Brain microvascular endothelial cell (primary cell): ENCODE measurements around the gene DOCK1.

Experiments used
- DNase-seq: peaks from one replicate; pipeline ENCODE4 v3.0.0-alpha.2; 2020
- H3K27ac ChIP-seq: fragments of 250-450 bp; sonication (Bioruptor Pico); 2 replicates; pipeline ENCODE4 v1.5.1; 2020; ENCODE audit warnings: mild to moderate bottlenecking, moderate library complexity
- H3K27me3 ChIP-seq: fragments of 250-450 bp; sonication (Bioruptor Pico); replicated peaks from 2 replicates; pipeline ENCODE4 v1.5.1; 2020; ENCODE audit warnings: mild to moderate bottlenecking
- H3K36me3 ChIP-seq: fragments of 250-450 bp; sonication (Bioruptor Pico); replicated peaks from 2 replicates; pipeline ENCODE4 v1.5.1; 2020; ENCODE audit warnings: mild to moderate bottlenecking
- H3K4me3 ChIP-seq: 2 replicates; pipeline ENCODE4 v1.5.1; 2011; ENCODE audit warnings: low read depth, mild to moderate bottlenecking, control low read depth, low read length, moderate library complexity
- in situ Hi-C: cut with HindIII; loops from 2 replicates; pipeline ENCODE4 v1.10.0; 2017; ENCODE audit warnings: low sequenced_read_pairs, low pct_ligation_motif_present
- TF ChIP-seq, protein P1 (sequence below): IDR thresholded peaks from 2 replicates; pipeline ENCODE4 v1.5.1; 2011; ENCODE audit warnings: low read depth, mild to moderate bottlenecking, moderate library complexity, low read length, control low read depth, inconsistent platforms; ENCODE audit errors: missing control alignments

The DOCK1 gene

DNA sequence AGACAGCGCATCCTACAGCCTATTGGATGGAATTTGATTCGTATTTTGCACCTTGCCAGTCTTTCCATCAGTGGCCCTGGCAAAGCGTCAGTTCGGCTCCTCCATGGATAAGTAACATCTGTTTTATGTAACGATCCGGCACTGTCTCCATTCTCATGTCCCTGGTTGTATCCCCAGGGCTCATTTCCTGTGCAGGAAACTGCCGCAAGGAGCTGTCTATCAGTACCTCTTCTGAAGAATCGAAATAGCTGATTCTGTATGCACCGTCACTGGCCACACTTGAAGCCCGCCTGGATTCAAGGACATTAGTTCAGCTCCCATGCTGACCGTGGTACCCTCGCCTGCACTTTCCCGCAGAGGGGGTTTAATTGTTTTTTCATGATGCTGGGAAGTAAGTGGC is 590.8 kb downstream of the DOCK1 start:
- Histone ChIP-seq H3K27me3 (no peaks in the 10 kb centered on the region), H3K4me3 (no peak overlapping the region), H3K36me3 (no peaks in the 10 kb centered on the region), H3K27ac (no peak overlapping the region)
- peak; percentile 1 for DNase-seq
- in situ Hi-C loops: no loop called here
- TF ChIP-seq, protein P1, sequence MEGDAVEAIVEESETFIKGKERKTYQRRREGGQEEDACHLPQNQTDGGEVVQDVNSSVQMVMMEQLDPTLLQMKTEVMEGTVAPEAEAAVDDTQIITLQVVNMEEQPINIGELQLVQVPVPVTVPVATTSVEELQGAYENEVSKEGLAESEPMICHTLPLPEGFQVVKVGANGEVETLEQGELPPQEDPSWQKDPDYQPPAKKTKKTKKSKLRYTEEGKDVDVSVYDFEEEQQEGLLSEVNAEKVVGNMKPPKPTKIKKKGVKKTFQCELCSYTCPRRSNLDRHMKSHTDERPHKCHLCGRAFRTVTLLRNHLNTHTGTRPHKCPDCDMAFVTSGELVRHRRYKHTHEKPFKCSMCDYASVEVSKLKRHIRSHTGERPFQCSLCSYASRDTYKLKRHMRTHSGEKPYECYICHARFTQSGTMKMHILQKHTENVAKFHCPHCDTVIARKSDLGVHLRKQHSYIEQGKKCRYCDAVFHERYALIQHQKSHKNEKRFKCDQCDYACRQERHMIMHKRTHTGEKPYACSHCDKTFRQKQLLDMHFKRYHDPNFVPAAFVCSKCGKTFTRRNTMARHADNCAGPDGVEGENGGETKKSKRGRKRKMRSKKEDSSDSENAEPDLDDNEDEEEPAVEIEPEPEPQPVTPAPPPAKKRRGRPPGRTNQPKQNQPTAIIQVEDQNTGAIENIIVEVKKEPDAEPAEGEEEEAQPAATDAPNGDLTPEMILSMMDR: no peak

DNA sequence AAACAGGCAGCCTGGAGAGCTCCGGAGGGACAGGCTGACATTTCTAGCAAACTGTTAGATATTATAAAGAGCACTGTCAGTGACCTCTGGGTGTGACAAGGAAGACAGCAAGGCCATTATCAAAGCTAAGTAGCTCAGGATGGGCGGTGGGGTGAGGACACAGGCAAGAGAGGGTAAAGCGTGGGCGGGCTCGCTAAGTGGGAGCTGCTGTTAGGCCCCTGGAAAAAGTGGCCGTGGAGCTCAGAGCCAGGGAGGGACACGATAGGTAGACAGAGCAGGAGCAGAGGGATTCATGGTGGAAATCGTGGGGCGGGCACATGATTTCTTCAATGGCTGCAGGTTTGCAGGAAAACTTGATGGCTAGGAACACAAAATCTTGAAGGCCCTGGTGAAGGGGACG is 592.5 kb downstream of the DOCK1 start:
- no peaks in the 10 kb centered on the region for H3K36me3 ChIP-seq
- in situ Hi-C loops: no loop called here

DNA sequence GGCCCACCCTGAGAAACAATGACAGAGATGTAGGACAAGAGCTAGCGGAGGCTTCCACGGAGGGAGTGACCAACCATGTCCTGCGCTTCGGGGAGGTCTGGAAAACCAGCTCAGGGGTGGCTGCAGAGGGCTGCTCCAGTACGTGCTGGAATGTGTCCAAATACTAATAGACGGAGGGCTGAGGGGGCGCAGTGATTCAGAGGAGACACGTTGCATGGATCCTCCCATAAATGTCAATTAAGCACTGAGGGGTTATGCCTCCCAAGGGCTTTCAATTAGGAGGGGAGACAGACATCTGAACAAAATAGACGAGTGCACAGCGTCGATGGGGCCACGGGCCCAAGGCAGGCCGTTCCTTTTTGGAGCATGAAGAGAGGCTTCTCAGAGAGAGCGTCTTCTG is 592.9 kb downstream of the DOCK1 start:
- Histone ChIP-seq H3K36me3 (no peaks in the 10 kb centered on the region), H3K27me3 (no peaks in the 10 kb centered on the region), H3K27ac (no peak overlapping the region), H3K4me3 (no peak overlapping the region)
- in situ Hi-C loops: no loop called here
- TF ChIP-seq, protein P1: no peak
- DNase-seq: no peak

More for the DNA sequence above, 592.5 kb downstream of the DOCK1 start:
- TF ChIP-seq, protein P1: no peak
- Histone ChIP-seq H3K27me3 (no peaks in the 10 kb centered on the region), H3K4me3 (no peak overlapping the region), H3K27ac (no peak overlapping the region)
- no peak for DNase-seq

DNA sequence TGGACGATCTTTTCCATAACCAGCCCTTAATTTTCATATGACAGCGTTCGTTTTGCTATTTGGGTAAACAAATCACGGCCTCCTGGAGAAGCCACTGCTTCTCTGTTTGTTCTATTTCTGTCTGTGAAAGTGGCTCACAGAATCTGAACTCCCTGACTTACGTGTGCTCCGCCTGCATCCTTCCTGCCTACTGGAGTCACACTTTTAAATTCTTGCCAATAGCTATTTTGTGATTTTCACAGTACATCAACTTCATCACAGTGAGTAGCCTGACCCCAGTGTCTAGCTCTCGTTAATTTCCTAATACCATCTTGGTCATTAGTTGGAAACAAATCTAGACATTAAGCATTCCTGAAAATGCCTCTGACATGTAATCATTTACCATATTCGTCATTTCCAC is 594.9 kb downstream of the DOCK1 start:
- H3K4me3 ChIP-seq: no peak overlapping the region
- DNase-seq: no peak
- TF ChIP-seq, protein P1: no peak
- no peak overlapping the region for H3K27ac ChIP-seq
- H3K27me3 ChIP-seq: no peaks in the 10 kb centered on the region
- in situ Hi-C loops: no loop called here
- H3K36me3 ChIP-seq: no peaks in the 10 kb centered on the region
